DMS 273 treated with DMSO at 0.1 percent for 48 hours (cell line): ENCODE measurements around the gene ZNF334.

Experiments
- DNase-seq: peaks from one replicate; lab custom pipeline; 2025; lab: John Stamatoyannopoulos, UW

The ZNF334 gene

DNA sequence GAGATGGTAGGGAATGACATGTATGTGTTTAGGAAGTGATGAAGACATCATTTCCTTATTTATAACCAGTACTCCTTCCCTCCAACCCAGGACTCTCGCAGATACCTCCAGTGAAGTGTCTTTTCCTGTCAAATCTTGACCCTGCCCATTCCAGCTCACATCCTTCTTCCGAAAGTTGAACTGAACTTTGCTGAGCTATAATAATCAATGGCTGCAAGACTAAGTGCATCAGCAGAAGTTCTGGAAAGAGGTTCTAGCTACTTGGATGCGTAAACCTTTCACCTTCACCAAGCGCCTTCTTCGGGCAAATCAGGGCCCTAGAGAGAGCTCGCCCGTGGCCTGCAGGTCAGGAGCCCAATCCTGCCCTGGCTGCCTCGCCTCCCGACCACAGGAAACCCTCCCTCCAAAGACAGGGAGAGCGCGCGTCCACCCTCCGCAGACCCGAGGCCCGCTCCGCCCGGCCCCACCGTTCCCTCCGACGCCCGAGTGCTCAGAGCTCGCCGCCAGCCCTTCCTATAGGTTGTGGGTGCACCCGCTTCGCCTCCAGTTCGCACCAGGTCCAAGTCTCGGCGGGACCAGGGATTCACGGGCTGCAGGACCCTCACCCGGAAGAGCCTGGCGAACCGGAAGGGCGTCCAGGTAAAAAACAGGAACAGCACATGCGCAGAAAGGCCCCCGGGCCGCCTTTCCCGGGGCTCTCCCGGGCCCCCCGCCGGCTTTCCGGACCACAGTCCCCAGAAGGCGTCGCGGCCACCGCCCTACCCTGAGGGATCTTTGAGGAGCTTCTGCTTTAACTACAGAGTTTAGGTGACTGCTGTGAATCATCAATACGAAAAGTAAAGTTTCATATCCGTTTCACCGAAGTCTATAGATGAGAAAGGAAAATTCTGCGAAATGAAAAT lies at the start of gene ZNF334:
Gene ZNF334, minus strand, starts transcription at position 617 of the 902 bp plus-strand sequence. CDS start 1,457 bp downstream, outside the sequence.
- peak; percentile 53 for DNase-seq

DNA sequence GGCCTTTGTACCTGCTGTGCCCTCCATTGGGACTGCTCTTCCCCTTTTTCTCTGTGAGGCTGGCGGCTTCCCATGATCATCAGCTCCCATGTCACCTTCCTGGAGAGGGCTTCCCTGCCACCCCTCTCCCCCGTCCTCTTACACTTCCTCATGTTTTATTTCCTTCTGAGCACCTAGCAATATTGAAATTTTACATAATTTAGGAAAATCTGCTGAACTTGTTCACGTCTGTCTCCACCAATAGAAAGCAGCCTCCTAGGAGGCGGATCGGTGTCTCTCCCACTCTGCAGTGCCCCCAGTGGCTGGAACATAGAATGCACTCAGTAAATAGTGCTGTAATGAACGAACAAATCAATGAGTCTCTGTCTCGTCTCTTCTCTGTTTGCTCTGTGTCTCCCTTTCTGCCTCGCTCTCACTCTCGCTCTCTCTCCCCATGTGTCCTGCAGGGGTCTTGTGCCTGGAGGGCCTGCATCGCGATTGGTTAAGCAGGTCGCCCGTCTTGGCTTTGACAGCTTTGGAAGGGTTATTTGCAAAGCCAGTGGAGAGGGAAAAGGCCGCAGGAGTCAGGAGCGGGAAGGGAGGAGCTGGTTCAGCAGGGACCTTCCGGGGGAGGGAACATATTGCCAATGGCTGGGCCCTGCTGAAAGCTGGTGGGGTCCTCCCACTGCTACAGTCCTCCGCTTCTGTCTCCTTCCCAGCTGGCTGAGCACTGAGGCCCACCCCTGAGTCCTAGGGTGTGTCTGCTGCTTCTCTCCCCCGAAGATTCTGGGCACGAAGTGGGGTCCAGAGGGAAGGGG lies 49.2 kb upstream of the ZNF334 start:
- no peak for DNase-seq

DNA sequence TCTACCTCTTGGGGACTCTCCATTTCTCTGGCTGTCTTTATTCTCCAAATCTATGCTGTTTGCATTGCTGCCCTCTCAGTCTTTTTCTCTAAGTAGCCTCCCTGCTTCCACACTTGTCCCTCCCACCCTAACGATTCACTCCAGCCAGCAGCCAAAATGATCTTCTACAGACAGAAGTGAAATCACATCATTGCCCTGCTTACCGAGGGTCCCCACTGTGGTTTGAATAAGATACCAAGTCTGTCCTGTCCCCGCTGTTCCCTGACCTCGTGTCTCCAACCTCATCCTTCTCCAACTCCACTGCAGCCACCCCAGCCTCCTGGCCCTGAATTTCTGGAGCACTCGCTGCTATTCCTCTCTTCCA lies 48.6 kb upstream of the ZNF334 start:
- no peak for DNase-seq

DNA sequence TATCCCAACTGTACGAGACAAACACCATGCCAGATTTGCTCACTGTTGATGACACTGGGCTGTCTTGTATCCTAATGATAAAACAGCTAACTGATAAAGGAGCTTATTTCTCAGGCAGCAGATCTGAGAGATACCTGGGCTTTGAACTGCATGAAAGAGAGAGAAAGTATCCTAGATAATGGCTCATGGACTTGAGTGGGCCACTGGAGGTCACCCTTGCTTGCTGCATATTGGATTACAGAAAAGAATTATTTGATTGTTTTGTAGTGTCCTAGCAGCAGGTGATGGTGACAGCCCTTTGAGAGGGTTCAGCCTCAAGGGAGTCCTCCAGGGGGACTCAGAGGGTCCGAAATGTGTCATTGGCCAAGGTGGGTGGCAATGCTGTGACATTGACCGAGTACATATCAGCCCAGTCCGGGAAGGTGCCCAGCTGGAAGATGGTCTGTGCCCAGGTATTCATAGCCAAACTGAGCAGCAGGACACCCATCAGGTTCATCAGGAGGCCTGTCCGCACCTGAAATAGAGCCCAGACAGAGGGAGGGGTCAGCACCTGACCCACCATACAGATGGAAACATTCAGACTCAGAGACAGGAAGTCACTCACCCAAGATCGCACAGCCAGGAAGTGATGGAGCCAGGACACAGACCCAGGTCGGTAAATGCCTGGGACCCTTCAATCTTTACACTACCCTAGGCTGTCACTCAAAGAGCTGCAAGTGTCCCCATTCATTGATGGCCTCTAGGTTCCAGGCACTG lies 46.5 kb upstream of the ZNF334 start:
- no peak for DNase-seq

DNA sequence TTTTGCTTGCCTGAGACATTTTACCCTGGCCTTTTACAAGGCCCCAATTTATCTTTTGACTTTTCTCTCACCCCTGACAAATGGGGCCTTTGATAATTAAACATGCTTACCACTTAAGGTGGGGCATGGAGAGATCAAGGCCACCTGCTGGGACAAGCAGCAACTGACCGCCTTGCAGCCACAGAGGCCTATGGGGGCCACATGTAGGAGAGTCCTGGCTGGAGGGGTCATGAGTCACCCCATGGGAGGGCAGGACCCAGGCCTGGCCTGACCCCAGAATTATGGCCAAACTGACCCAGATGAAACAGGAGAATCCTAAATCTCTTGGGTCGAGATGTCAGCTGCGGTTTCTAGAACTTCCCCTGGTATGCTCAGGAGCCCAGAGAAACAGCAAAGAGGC lies 45.6 kb upstream of the ZNF334 start:
- DNase-seq = no peak

DNA sequence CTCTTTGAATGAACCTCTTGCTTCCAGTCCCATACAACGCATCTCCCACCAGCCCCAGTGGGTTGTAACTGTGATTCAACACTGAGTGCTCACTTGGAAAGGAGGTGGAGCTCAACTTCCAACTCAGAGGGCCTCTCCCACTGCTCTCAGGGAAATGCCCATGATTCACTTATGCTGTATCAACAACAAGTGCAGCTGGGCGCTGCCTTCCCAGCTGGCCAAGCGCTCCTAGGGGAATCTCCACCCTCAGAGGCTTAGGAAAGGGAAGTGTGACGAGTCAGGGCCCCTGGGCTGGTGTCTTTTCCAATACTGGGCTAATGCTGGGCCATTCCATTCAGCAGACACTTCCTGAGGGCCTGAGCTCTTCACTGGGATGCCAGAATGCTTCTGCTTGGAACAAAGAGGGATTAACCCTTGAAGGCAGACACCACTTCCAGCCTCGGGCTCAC lies 45.2 kb upstream of the ZNF334 start:
- DNase-seq = no peak

DNA sequence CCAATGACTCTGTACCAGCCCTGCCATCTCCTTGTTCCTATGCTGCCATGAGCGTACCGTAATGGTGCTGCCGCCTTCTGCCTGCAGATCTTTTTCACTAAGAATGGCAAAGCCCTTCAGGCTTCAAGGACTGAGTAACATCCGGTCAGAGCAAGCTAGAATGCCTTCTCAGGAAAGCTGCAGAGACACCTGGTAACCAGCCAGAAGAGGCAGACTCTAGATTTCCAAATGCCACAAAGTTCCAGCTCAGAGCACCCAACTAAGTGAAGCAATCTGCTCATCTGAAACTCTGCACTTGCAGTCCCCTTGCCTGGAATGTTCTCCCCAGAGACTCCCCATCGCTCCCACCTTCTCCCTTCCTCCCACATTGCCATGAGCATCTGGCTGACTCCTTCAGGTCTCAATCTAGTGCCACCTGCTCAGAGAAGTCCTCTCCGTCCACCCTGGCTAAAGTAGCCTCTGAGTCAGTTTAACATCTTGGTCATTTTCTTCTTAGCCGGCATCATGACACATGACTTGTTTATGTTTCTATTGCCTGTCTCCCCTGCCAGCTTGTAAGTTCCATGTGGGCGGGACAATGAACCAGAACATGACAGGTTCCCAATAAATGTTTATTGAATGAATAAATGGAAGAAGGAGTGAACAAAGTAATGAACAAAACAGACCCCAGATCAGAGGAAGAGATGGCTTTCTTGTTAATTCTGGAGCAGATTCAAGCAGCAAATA lies 44.0 kb upstream of the ZNF334 start:
- DNase-seq = no peak

DNA sequence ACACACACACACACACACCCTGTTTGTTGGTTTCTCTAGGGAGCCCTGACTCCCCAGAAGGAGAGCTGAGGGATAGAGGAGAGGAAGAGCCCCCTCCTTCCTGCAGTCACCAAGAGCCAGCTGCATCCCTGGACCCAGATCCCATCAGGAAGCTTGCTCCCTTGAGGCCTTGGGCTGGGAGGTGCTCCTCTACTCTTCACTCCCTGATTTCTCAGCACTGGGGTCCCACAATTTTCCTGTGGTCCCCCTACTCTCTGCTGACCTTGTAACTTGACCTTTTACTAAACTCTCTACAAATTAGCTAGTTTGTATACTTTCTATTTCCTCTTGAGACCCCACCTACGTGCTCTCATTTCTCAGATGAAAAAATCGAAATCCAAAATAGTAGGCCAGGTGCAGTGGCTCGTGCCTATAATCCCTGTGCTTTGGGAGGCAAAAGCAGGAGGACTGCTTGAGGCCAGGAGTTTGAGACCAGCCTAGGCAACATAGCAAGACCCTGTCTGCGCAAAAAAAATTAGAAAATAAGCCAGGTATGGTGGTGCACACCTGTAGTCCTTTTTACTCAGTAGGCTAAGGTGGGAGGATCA lies 42.1 kb upstream of the ZNF334 start:
- DNase-seq = no peak

DNA sequence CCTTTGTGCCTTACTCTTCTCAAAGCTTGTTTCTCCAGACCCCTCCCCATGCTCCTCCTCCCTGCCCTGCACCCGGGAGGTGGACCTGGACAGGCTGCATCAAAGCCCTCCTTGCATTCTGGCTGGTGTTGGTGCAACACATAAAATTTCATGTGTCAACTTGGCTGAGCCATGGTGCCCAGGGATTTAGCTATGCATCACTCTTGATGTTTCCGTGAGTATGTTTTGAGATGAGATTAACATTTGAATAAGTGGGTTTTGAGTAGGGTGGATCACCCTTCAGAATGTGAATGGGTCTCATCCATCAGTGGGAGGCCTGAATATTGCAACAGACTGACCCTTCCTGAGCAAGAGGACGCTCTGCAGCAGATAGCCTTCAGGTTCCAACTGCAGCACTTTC lies 41.5 kb upstream of the ZNF334 start:
- DNase-seq = no peak

DNA sequence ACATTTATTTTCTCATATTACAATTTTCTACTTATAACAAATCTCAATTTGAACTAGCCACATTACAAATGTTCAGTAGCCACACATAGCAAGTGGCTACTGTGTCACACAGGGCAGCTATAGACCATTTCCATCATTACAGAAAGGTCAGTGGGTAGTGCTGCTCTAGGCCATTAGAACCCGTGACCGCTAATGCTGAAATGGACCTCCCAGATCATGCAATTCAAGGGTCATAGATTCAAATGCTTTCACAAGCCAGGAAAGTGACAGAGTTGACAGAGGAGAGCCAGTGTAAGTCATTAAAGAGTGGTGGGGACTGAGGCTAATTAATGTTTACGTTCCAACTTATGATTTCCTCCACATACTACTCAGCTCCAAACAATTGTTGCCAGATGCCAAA lies 40.6 kb upstream of the ZNF334 start:
- no peak for DNase-seq

DNA sequence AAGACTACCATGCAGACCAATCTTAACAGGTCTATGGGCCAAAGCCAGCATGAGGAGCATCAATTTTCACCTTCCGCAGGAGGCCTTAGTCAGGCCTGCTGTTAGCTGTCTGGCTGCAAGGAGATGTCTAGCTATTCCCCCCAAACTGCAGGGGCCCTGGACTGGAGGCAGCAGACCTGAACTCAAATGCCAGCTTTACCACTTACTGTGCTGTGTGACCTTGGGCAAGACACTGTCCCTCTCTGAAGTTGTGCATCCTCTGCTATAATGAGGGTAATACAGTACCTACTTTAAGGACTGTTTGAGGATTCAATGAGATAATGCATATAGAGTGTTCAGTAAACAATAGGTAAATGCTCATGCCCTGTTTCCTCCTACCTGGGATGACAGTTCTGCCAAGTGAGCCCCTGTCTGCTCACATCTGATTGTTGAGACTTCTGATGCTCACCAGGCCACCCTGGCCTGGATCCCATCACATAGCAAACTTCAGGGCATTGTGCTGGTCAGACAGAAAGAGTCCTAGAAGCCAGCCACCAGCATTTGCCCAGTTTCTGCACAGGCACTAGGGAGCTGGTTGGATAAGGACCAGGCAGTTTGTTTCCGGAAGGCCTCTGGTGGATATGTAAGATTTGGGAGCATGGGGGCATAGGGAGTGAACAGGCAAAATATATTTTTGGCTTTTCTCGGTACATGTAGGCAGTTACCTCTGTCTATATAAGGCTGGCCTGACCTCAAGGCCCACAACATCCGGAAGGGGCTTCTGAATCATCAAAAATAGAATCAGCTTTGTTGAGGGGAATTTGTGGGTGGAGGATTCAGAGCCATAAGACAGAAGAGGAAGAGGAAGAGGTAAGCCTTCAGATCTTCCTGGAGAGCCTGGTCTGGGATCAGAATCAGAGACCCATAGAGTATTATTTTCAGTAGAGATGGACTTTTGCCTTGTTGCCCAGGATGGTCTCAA lies 39.4 kb upstream of the ZNF334 start:
- DNase-seq = no peak

DNA sequence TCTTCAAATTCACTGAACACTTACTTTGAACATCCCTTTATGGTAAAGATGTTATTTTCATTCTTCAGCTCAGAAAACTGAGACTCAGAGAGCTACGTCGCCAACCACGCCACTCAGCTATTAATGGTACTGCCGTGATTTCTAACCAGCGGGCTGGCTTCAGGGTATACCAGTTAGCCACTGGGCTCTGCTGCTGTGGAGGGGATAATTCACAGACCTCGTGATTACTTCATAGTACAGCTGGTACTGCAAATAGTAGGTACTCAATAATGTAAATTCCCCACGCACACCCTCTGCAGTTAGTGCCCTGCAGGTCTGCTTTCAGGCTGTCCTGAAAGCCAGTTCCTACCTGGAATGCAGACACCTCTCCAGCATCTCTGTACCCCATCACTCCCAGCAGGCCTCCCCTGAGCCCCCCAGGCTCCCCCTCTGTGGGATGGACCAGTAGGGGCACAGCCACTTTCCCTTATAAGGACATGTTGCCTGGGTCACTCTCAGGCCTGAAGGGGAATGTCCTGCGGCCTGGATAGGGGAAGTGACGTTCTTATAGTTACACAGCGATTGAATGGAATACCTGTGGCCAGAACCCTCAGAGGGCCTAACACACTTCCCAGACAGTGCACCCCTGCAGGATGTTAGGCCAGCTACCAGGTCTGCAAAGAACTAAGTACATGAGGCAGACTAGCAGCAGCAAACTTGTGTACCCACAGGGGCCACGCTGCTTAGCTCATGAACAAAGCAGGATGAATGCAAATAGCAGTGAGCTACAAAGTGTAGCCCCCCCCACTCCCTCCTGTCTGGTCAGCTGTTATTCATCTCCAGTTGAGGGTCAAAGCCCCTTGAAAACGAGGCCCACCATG lies 38.4 kb upstream of the ZNF334 start:
- DNase-seq = no peak

DNA sequence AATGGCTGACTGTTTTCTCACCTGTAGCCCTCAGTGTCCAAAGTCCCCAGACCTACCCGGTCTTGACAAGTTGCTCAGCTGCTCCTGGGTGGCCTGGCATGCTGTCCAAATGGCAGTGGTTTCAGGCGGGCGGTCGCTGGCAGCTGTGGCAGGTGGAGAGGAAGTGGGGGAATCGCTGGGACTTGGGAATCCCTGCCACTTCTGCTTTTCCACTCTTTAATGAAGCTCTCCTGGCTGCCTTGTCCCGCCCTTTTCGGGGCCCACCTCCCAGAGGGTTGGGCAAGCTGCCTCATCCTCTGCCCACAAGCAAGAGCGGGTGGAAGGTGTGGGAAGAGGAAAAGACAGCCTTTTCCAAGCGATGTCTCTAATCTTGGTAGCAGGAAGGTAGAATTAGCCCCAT lies 37.1 kb upstream of the ZNF334 start, which contains the start of gene OCSTAMP:
Gene OCSTAMP, minus strand, starts transcription at position 194 of the 400 bp plus-strand sequence. Its CDS starts 94 bp downstream, at position 100.
- no peak for DNase-seq

DNA sequence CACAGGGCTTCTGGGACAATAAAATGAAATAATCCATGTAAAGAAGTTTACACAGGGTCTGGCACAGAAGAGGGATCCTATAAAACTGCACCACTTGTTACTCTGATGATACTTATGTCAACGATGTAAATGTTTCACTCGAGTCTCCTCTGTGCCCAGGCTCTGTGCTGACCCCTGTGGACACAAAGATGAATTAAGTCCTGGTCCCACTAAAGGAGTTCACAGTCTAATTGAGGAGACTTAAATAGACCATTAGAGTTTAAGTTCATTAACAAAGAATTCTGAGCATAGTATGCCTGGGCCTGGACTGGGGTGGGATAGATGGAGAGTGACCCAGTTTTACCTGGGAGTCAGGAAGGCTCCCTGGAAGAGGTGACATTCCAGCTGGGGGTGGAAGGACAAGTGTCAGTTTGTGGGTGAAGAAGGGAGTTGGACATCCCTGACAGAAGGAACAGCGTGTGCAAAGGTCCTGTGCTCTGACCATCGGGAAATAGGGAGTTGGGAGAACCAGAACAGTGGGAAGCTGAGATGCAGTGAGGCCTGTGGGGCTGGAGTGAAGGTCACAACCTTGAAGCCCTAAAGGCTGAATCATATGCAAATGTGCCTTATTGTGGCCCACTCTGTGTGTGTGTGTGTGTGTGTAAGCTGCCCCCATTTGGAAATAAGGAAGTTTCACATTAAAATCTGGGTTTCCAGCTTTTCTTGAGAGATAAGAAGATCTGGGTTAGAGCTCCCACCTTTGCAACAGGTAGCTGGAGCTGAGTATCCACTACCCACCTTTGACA lies 36.0 kb upstream of the ZNF334 start:
- DNase-seq = no peak

DNA sequence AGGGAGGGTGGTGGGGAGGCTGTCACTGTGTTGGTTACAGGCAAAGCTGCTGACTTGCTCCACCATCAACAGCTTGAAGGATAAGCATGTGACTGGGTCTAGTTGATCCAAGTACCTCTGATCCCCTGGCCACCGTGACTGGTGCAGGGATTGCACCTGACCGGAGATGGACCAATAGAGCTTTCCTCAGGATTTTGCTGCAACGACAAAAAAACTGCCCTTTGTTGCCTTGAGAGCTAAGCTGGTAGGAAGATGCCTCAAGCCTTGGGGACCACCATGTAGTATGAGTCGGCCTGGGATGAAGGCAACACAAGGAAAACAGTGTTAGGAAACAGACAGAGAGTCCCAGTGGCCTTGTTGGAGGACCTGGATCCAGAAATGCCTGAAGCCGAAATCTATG lies 35.3 kb upstream of the ZNF334 start:
- DNase-seq = no peak

DNA sequence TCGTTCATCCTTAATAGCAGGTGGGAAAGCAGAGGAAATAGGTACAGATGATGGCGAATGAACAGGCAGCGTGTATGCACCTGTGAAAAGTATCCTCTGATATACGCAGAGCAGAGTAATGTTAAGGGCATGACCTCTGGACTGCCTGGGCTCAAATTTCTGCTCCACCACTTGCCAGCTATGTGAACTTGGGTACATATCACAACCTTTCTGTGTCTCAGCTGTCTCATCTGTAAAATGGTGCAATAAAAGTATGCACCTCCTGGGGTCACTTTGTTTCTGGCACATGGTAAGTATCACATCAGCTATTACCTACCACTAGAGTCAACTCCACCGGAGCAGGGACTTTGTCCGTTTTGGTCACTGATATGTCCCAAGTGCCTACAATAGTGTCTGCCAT lies 34.6 kb upstream of the ZNF334 start:
- no peak for DNase-seq

DNA sequence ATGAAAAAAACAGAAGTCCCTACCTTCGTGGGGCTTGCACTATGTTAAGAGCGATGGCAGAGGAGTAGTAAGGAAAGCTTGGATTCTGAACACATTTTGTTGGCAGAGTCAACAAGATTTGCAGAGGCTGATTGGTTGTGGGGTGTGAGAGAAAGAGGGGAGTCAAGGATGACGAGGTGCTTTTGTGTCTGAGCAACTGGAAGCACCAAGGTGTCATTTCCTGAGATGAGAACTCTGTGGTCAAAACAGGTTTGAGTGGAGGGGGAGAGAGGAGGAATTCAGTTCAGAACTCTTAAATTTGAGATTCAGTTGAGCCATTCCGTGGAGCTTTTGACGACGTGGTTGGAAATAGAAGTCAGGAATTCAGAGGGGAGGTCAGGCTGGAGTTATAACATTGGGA lies 33.6 kb upstream of the ZNF334 start:
- no peak for DNase-seq

DNA sequence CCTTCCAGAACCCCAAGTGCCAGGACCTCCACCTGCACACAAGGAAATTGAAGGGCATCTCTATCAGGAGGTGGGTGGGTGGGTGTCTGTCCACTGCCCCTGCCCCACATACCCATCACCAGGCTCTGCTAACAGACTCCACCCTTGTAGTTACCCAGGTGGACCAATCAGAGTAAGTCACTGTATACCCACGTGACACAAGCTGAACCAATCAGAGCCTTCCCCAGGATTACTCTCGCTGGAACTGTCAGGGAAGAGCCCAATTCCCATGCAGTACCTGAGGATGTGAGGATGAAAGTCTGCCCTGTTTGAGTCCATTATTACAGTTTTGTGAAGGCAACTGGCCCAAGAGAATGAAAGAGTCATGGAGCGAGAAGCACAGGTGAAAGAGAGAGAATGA lies 32.9 kb upstream of the ZNF334 start:
- DNase-seq = no peak
